Cardiac muscle cell (in vitro differentiated cells and primary cell): Measurements from ENCODE around the gene GAGE12J. TPM values are rescaled to one million over a fixed set of nuclear protein-coding genes. Genes with fewer than 3 reads are reported as not detected.
"Not testable (repeated sequence)": the region's sequence is repeated elsewhere in the genome, so short reads cannot be mapped to it uniquely, and the experiment has no call there.

Experiments
- DNase-seq, 2 donors: peaks; one replicate each; pipeline versions ENCODE4 v3.0.0 to v3.0.0-alpha.2; 2010 to 2017; ENCODE audit warnings: low read depth in 1 of 2, low spot score in 1 of 2
- H3K27ac ChIP-seq: fragments of 200-600 bp; sonication (generic); 2 replicates; pipeline ENCODE4 v1.5.1; 2016
- H3K27me3 ChIP-seq: fragments of 200-600 bp; sonication (generic); 2 replicates; pipeline ENCODE4 v1.6.0; 2016; ENCODE audit warnings: control low read depth
- H3K36me3 ChIP-seq: fragments of 200-600 bp; sonication (generic); 2 replicates; pipeline ENCODE4 v1.5.1; 2016; ENCODE audit warnings: control low read depth
- H3K4me1 ChIP-seq: fragments of 200-600 bp; sonication (generic); 2 replicates; pipeline ENCODE4 v1.8.1; 2017; ENCODE audit warnings: low read depth, mild to moderate bottlenecking, mixed run types
- H3K4me3 ChIP-seq: fragments of 200-600 bp; sonication (generic); 2 replicates; pipeline ENCODE4 v1.5.1; 2016; ENCODE audit warnings: mild to moderate bottlenecking
- H3K9me3 ChIP-seq: fragments of 200-600 bp; sonication (generic); 2 replicates; pipeline ENCODE4 v1.5.1; 2017; ENCODE audit warnings: low read depth, mild to moderate bottlenecking, control low read depth
- polyA plus RNA-seq: library from polyadenylated mRNA; unstranded; fragments of >200 nt; fragmentation: Nextera tagmentation; extraction: Ambion mirVana; gene quantifications from 2 replicates; pipeline ENCODE4 v1.2.1, GENCODE V29; 2016
- total RNA-seq: library from RNA; depleted of rRNA; stranded (reverse); fragments of >200 nt; gene quantifications from 2 replicates; pipeline ENCODE4 v1.2.3, GENCODE V29; 2016

GAGE12J gene
- total and polyA plus RNA-seq, 2 experiments from 2014 or later = not detected

GRCh38 chrX:49331841-49332240, 10.0 kb downstream of the GAGE12J start:
- not testable (repeated sequence) for H3K36me3 ChIP-seq, H3K4me1 ChIP-seq, H3K27ac ChIP-seq, DNase-seq, H3K27me3 ChIP-seq, H3K9me3 ChIP-seq, H3K4me3 ChIP-seq

- H3K27ac ChIP-seq, H3K36me3 ChIP-seq, H3K9me3 ChIP-seq, H3K4me1 ChIP-seq, H3K27me3 ChIP-seq, H3K4me3 ChIP-seq, DNase-seq: not testable (repeated sequence)
These were observed 19.6 kb downstream of the GAGE12J start for GRCh38 chrX:49341449-49341848.

DNA sequence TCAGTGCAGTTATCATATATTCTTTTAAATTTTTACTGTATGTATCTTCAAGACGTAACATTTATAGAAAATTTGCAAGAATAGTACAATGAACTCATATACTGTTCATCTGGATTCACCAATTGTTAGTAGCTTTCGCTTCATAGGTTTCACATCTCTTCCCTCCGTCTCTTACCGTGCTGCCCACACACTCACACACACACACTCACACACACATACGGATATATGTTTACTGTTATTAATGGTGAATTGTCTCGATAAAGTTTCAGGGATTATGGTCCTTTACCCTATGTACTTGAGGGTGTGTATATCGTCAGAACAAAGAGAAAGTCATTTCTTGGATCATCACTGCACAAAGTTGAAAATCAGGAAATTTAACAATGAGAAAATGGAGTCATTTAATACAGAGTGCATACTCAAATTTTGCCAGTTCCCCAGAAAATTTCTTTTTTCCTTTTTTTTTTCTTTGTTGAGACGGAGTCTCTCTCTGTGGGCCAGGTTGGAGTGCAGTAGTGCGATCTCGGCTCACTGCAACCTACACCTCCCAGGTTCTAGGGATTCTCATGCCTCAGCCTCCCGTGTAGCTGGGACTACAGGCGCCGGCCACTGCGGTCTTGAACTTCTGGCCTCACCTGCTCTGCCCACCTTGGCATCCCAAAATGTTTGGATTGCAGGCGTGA, 22.8 kb downstream of the GAGE12J start:
- H3K27ac ChIP-seq, H3K36me3 ChIP-seq, DNase-seq, H3K4me3 ChIP-seq, H3K9me3 ChIP-seq, H3K4me1 ChIP-seq, H3K27me3 ChIP-seq: not testable (repeated sequence)

- H3K4me1 ChIP-seq, H3K27ac ChIP-seq, H3K4me3 ChIP-seq, H3K36me3 ChIP-seq, DNase-seq, H3K27me3 ChIP-seq, H3K9me3 ChIP-seq: not testable (repeated sequence)
These were observed 23.6 kb downstream of the GAGE12J start for GRCh38 chrX:49345402-49345801.

DNA sequence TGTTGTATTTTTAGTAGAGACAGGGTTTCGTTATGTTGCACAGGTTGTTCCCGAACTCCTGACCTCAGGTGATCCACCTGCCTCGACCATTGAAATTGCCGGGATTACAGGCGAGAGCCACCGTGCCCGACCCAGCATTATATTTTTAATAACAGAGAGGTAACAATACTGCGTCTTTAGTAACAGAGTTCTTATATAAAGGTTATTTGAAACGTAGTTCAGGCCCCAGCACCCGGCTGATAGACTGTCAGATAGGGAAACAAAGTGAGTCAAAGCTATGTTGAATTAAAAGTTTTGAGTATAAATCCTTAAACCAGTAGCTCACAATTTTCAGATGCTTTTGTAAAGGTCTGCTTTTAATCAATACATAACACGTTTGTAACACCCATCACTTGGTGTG, 24.3 kb downstream of the GAGE12J start:
- H3K4me1 ChIP-seq, H3K4me3 ChIP-seq, DNase-seq, H3K9me3 ChIP-seq, H3K36me3 ChIP-seq, H3K27me3 ChIP-seq, H3K27ac ChIP-seq: not testable (repeated sequence)

Other genes with a start within 250 kb of the GAGE12J start
- gene PRAF2, start 248.0 kb upstream of the GAGE12J start, total RNA-seq = 22.9 and 30.3 TPM in 2 replicates
- gene PRAF2, start 248.0 kb upstream of the GAGE12J start, polyA plus RNA-seq = 56.2 and 76.7 TPM in 2 replicates
- gene WDR45, start 242.2 kb upstream of the GAGE12J start, total RNA-seq = 51.4 and 54.6 TPM in 2 replicates
- 58.6 and 62.3 TPM in 2 replicates for gene WDR45, start 242.2 kb upstream of the GAGE12J start, polyA plus RNA-seq
- gene GPKOW, start 198.3 kb upstream of the GAGE12J start, total RNA-seq = 37.3 and 38.4 TPM in 2 replicates
- gene GPKOW, start 198.3 kb upstream of the GAGE12J start, polyA plus RNA-seq = 23.2 and 28.7 TPM in 2 replicates
- gene MAGIX, start 159.3 kb upstream of the GAGE12J start, total RNA-seq = 2.0 and 6.8 TPM in 2 replicates
- 3.2 and 10.0 TPM in 2 replicates for gene MAGIX, start 159.3 kb upstream of the GAGE12J start, polyA plus RNA-seq
- gene PLP2, start 150.1 kb upstream of the GAGE12J start, total RNA-seq = 8.3 and 12.4 TPM in 2 replicates
- 34.6 and 41.2 TPM in 2 replicates for gene PLP2, start 150.1 kb upstream of the GAGE12J start, polyA plus RNA-seq
- 10.5 and 16.5 TPM in 2 replicates for gene PRICKLE3, start 135.7 kb upstream of the GAGE12J start, total RNA-seq
- 8.1 and 10.9 TPM in 2 replicates for gene PRICKLE3, start 135.7 kb upstream of the GAGE12J start, polyA plus RNA-seq
- gene SYP, start 121.8 kb upstream of the GAGE12J start, total RNA-seq = 0.45 and 1.8 TPM in 2 replicates
- 1.1 and 1.3 TPM in 2 replicates for gene SYP, start 121.8 kb upstream of the GAGE12J start, polyA plus RNA-seq
- gene CACNA1F, start 88.7 kb upstream of the GAGE12J start, total RNA-seq = 0.45 and 1.0 TPM in 2 replicates
- gene CACNA1F, start 88.7 kb upstream of the GAGE12J start, polyA plus RNA-seq = 0.02 and 1.5 TPM in 2 replicates
- gene CCDC22, start 86.6 kb upstream of the GAGE12J start, total RNA-seq = 18.3 and 21.2 TPM in 2 replicates
- 16.1 and 18.9 TPM in 2 replicates for gene CCDC22, start 86.6 kb upstream of the GAGE12J start, polyA plus RNA-seq
- gene FOXP3, start 57.3 kb upstream of the GAGE12J start, total RNA-seq = 0.07 and 0.18 TPM in 2 replicates
- 0.59 TPM in 1 of 2 replicates, not detected in the other for gene FOXP3, start 57.3 kb upstream of the GAGE12J start, polyA plus RNA-seq
- 32.6 and 36.0 TPM in 2 replicates for gene PPP1R3F, start 52.2 kb upstream of the GAGE12J start, total RNA-seq
- 24.4 and 28.3 TPM in 2 replicates for gene PPP1R3F, start 52.2 kb upstream of the GAGE12J start, polyA plus RNA-seq
- not detected in 2 replicates for gene GAGE10, start 18.4 kb upstream of the GAGE12J start, total RNA-seq
- 1.0 TPM in 1 of 2 replicates, not detected in the other for gene GAGE10, start 18.4 kb upstream of the GAGE12J start, polyA plus RNA-seq
- gene GAGE13, start 9.5 kb downstream of the GAGE12J start, total RNA-seq = not detected in 2 replicates
- 0.38 TPM in 1 of 2 replicates, not detected in the other for gene GAGE13, start 9.5 kb downstream of the GAGE12J start, polyA plus RNA-seq
- not detected in 2 replicates for gene GAGE12C, start 210.1 kb downstream of the GAGE12J start, total RNA-seq
- gene GAGE12C, start 210.1 kb downstream of the GAGE12J start, polyA plus RNA-seq = not detected in 2 replicates
- gene GAGE12D, start 219.7 kb downstream of the GAGE12J start, total RNA-seq = not detected in 2 replicates
- not detected in 2 replicates for gene GAGE12D, start 219.7 kb downstream of the GAGE12J start, polyA plus RNA-seq
- not detected in 2 replicates for gene GAGE12E, start 229.3 kb downstream of the GAGE12J start, total RNA-seq
- gene GAGE12E, start 229.3 kb downstream of the GAGE12J start, polyA plus RNA-seq = not detected in 2 replicates
- not detected in 2 replicates for gene GAGE12F, start 238.8 kb downstream of the GAGE12J start, total RNA-seq
- not detected in 2 replicates for gene GAGE12F, start 238.8 kb downstream of the GAGE12J start, polyA plus RNA-seq
- gene GAGE12G, start 248.4 kb downstream of the GAGE12J start, total RNA-seq = not detected in 2 replicates
- not detected in 2 replicates for gene GAGE12G, start 248.4 kb downstream of the GAGE12J start, polyA plus RNA-seq